Lower leg skin (tissue), 4 donors: ENCODE data around the gene PPP2CA. TPM values are rescaled to one million over a fixed set of nuclear protein-coding genes. Genes with fewer than 3 reads are reported as not detected.
"Not testable (repeated sequence)": the region's sequence is repeated elsewhere in the genome, so short reads cannot be mapped to it uniquely, and the experiment has no call there.

ENCODE experiments used
- DNase-seq, 2 donors: peaks; one replicate each; pipeline ENCODE4 v3.0.0-alpha.2; 2019; ENCODE audit warnings: low spot score in 2 of 2
- H3K4me3 ChIP-seq: fragments of 200-600 bp; sonication (generic); 2 replicates; pipeline ENCODE4 v1.5.1; 2017; ENCODE audit warnings: mild to moderate bottlenecking, low read depth; ENCODE audit not compliant: poor library complexity, severe bottlenecking
- CTCF ChIP-seq, 3 donors: fragments of 450-650 bp; IDR thresholded peaks; one replicate each; pipeline ENCODE4 v1.5.1; 2016; ENCODE audit warnings: antibody characterized with exemption in 3 of 3, mild to moderate bottlenecking in 3 of 3, moderate library complexity in 2 of 3
- POLR2A ChIP-seq, 2 donors: fragments of 450-650 bp; IDR thresholded peaks; one replicate each; pipeline ENCODE4 v1.6.1; 2016 to 2017; ENCODE audit warnings: antibody characterized with exemption in 2 of 2, mild to moderate bottlenecking in 1 of 2, moderate library complexity in 1 of 2
- WGBS, 2 donors: methylation state at CpG; one replicate each; pipeline ENCODE4 v1.1.5; 2018; 5-methylcytosine and 5-hydroxymethylcytosine counted together
- intact Hi-C: fragments of 100-400 bp; cut with DNase I; formaldehyde crosslinking; loops from one replicate; pipeline ENCODE4 v1.15.0; 2023; ENCODE audit warnings: low total_unique reads
- total RNA-seq, 4 donors: library from RNA; depleted of rRNA; stranded (reverse); fragments of >200 nt; gene quantifications; one replicate each; pipeline ENCODE4 v1.1.0, GENCODE V29; 2016

The PPP2CA gene
- total RNA-seq, 4 donors from 2014 or later = 174 to 293 (median 213) TPM

DNA sequence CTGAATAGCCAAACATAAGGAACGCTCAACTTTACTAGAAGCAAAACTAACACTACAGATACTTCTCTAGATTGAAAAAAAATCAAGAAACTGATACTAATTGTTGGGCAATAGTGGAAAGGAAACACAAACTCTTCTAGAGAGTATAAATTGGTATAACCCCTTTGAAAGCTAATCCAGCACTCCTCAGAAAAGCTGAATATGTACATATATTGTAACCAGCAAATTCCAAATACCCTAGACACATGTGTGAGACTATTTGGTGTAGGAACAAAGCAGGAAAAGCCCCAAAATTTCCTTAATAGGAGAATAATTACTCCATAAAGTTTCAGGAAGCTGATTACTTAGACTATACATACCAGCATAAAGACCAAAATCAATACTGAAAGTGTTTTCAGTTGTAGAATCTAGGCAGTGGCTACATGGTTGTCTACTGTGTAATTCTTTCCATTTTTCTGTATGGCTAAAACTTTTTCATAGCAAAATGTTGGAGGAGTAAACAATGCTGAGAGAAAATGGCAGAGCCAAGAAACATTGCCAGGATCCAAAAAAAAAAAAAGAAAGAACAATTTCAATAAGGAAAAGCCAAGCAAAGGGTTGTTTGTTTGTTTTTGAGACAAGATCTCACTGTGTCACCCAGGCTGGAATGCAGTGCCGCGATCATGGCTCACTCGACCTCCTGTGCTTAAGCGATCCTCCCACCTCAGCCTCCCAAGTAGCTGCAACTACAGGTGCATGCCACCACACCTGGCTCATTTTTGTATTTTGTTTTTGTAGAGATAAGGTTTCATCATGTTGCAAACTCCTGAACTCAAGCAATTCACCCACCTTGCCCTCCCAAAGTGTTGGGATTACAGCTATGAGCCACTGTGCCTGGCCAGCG is 64.1 kb downstream of the PPP2CA start:
- H3K4me3 ChIP-seq = no peak overlapping the region
- intact Hi-C loops = no loop called here
- no peak for TF ChIP-seq CTCF (IDR thresholded peaks at IDR 0.05)
- DNase-seq = no peak
- WGBS, 2 donors = 88 to 94% methylated on average over 6 of the region's 6 CpGs

- no peak overlapping the region for H3K4me3 ChIP-seq
- no peak for DNase-seq
- WGBS, 2 donors = 95 to 100% methylated on average over 1 of the region's 1 CpG
- intact Hi-C loops = no loop called here
- no peak for TF ChIP-seq POLR2A (IDR thresholded peaks at IDR 0.05)
- TF ChIP-seq CTCF (IDR thresholded peaks at IDR 0.05) = no peak
Observed at GRCh38 chr5:134153657-134154056, 72.2 kb downstream of the PPP2CA start.

GRCh38 chr5:134153241-134153640 is 72.6 kb downstream of the PPP2CA start:
- no peak for DNase-seq
- no peak overlapping the region for H3K4me3 ChIP-seq
- intact Hi-C loops = no loop called here
- TF ChIP-seq CTCF (IDR thresholded peaks at IDR 0.05) (no peak), POLR2A (IDR thresholded peaks at IDR 0.05) (no peak)
- WGBS, 2 donors = 96 to 99% methylated on average over 3 of the region's 3 CpGs

- intact Hi-C loops, H3K4me3 ChIP-seq, DNase-seq: not testable (repeated sequence)
- WGBS, 2 donors = 95 to 97% methylated on average over 15 of the region's 15 CpGs
Observed at GRCh38 chr5:134152173-134152832, 73.6 kb downstream of the PPP2CA start.

GRCh38 chr5:134151723-134152122 is 74.2 kb downstream of the PPP2CA start:
- intact Hi-C loops = no loop called here
- no peak for TF ChIP-seq POLR2A (IDR thresholded peaks at IDR 0.05)
- TF ChIP-seq CTCF (IDR thresholded peaks at IDR 0.05) = no peak
- DNase-seq = no peak
- 93 to 95% methylated on average over 3 of the region's 3 CpGs for WGBS, 2 donors
- H3K4me3 ChIP-seq = no peak overlapping the region

DNA sequence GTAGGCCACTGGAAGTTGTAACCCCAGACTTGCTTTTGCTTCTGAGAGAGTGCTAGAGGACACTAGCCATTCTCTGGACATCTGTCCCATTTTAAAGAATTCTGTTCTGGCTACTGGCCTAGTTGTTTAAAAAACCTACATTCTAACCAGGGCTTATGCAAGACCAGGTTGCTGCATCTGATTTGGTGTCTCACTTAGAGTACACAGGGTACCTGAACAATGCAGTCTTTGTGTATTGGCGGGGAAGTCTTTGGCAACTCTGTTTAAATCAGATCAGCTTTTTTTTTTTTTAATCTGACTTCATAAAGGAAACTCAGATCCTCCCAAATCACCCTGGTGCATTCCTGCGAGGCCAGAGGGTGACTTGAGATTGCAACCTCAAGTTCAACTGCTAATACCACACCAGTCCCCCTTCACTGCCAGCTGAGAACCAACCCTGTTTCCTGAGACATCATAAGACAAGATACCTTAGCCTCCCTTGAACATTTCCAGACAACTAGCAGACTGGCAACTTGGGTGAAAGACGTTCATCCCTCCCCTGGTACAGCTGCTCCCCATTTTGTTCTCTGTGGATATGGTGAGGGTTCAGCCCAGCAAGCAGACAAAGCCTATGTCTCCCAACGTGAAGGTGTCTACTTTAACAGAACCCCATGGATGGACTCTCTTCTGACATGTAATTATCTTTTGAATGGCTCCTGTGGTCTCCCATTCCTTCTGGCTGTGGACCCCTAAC is 76.1 kb downstream of the PPP2CA start:
- no peak for TF ChIP-seq CTCF (IDR thresholded peaks at IDR 0.05)
- no peak for TF ChIP-seq POLR2A (IDR thresholded peaks at IDR 0.05)
- intact Hi-C loops = no loop called here
- no peak overlapping the region for H3K4me3 ChIP-seq
- 61 to 70% methylated on average over 4 of the region's 4 CpGs for WGBS, 2 donors
- no peak for DNase-seq
